Amygdala (tissue), 56 donors: Measurements from ENCODE around the gene CD40LG.
A peak's percentile ranks its signal among the peaks of the same experiment; 100 is the strongest.

ENCODE experiments used
- DNase-seq, 56 donors: peaks; one replicate each; lab custom pipeline; 2025; lab: John Stamatoyannopoulos, UW

The CD40LG gene

DNA sequence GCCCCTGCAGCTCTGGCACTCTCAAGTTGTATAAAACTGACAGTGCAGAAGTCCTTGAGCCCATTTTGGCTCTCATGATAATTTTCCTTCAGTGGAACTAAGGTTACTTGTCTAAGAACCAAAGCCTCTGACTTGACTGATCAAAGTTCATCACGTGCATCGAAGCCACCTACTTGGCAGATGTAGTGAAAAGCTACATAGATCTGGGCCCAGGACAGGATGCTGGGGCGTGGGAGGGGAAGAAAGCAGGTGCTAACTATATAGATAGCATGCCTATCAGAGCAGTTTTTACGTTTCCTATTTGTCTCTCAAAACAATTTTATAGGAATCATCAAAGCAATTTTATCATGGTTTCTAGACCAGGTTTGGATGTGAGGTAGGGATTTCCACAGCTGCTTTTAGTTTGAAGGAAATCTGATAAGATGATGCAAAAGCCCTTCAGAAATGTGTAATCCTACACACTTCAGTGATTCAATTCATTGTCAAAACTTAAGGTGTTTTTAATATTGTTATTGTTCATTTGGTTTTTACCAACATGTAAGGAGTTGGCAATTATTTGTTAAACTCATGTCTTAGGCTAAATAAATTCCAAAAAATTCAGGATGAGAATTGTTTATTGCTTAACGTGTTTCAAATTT, 1.2 kb upstream of the CD40LG start:
- DNase-seq: no peak

DNA sequence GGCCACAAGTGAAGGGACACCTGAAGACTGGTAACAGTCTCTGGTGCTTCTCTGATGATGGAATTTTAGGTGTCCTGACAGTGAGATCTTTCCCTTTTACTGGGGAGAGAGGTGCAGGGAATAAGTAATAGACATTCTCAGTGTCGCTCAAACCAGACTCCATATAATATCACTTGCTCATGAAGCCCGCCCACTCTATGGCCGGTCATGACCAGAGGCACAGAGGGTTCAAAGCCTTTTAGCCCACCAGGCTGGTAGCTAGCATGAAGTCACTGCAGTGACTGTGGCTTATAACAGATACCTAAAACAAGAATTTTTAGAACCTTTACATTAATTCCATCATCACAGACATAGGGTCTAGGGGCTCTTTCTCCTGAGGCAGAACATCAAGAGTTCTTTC, 2.9 kb downstream of the CD40LG start:
- no peak for DNase-seq

DNA sequence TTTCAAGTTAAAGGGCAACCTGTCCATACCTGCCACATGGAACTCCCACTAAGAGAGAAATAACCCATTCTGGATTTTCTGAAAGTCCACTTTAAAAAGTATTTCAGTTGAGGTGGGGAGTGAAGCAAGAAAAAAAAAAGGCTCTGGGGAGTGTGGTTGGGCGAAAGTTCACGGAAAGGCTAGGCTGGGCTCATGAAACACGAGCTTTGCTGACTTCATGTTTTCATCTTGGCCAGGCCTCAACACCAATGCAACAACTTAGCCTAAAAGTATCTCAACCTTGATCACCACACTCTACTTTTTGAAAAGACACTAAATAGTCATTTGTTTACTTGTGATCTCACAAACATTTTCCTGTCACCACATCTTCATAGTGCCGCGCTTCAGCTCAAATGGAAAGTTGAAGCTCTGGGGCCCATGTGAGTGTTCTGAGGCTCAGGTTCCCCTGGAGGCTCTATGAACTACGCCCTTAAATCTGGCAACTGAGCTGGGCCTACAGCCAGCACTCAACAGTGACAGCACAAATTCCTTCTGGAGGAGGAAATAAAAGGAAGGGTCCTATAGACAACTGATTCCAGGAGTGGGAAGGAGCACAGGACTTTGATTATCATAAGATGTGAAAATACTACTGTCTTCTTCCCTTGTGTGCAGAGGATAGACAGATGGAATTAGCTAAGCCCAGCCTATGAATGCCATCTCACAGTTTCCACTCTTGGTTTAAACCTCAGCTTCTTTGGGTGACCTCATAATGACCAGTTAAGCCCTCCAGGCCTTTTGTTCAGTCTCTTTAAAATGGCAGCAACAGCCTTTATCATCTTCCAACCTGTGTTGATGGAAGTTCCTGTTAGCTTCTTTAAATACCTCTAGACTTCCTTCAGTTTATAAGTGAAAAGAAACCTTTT, 5.1 kb downstream of the CD40LG start:
- DNase-seq: no peak

DNA sequence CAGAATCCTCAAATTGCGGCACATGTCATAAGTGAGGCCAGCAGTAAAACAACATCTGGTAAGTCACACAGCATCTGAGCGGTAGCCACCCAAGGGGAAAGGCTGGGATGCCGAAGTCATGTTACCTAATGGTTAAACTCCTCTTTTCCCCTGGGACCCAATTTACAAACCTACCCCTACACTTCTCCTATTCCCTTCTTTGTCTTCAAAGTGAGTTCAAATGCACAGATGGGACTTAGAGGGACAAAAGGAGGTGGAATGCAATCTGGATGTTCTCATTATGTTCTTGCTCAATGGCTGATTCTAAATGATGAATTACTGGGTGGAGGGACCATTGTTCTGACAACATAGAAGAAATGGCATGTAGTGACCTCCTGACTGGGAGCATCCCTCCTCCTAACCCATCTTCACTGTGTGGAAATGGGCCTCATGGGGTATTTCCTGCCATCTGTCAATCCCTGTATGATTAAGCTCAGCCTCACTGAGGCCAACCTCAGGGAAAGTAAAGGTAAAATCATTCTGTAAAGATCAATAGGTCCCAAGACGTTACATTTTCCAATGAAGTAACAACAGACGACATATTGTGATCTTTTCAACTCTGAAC, 8.5 kb downstream of the CD40LG start:
- DNase-seq: no peak

DNA sequence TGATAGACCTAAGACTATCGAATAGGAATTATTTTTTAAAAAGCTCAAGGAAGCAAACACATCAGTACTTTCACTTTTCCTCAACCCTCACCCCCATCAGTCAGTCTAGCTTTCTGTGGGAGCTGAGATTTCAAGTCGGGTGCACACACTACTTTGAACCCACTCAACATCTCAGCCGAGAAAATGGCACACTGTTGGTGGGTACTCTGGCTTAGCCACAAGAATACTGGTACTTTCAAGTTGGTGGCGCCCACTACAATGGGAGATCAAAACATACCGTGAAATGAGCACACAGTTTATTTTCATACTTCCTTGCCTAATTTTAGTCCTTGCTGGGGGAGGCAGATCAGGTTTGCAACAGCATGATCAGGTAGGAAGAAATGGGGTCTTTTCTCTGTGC, 10.2 kb downstream of the CD40LG start:
- DNase-seq: no peak

DNA sequence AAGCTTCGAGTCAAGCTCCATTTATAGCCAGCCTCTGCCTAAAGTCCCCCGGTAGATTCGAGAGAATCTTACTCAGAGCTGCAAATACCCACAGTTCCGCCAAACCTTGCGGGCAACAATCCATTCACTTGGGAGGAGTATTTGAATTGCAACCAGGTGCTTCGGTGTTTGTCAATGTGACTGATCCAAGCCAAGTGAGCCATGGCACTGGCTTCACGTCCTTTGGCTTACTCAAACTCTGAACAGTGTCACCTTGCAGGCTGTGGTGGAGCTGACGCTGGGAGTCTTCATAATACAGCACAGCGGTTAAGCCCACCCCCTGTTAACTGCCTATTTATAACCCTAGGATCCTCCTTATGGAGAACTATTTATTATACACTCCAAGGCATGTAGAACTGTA, 11.2 kb downstream of the CD40LG start:
- DNase-seq: no peak

DNA sequence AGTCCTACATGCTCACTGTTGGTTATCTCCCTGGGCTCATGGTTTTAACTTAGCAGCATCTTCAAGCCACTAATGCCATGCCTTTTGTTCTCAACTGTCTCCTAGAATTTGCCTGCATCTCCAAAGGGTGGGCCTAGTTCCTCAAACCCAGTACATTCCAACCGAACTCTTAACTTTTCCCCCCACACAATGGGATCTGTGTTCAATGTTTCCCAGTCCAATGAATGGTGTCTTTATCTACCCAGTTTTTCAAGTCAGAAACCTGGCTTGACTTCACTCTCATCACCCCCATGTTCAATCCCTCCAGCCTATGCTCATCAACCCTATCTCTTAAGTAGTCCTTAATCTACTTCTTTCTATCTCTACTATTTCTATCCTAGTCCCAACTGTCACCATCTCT, 12.9 kb downstream of the CD40LG start:
- DNase-seq: no peak

DNA sequence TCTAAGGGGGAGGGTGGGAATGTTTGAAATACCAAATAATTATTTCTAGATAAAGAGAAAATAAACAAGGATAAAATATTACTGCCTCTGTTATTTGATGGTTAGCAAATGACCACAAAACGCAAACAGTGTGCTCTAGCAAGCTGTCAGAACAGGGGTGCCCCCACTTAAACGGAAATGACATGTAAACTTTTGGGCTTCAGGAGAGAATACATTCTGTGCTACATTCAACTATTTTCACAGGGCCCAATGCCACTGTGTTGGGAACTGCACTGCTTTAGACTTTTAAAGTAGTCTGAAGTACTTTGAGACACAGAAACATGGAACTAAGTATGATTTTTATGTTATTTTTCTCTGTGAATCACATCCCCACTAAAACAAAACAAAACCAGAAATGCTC, 14.1 kb downstream of the CD40LG start:
- DNase-seq: no peak

DNA sequence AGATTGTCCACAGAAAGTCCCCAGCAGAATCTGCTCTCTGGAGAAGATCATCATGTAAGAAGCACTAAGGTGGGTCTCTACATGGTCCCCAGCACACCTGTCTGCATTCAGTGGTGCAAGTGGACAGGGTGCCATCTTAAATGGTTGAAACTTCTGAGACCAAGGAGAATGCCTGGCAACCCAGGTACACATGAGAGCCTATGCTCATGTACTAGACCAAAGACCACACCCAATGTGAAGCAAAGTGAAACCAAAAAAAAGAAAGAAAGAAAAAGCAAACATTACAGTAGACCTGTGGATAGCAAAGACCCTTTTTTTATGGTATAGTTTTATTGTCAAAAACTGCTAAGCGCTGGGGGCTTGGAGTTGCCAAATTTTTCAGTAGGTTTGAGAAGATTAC, 15.0 kb downstream of the CD40LG start:
- DNase-seq: no peak

DNA sequence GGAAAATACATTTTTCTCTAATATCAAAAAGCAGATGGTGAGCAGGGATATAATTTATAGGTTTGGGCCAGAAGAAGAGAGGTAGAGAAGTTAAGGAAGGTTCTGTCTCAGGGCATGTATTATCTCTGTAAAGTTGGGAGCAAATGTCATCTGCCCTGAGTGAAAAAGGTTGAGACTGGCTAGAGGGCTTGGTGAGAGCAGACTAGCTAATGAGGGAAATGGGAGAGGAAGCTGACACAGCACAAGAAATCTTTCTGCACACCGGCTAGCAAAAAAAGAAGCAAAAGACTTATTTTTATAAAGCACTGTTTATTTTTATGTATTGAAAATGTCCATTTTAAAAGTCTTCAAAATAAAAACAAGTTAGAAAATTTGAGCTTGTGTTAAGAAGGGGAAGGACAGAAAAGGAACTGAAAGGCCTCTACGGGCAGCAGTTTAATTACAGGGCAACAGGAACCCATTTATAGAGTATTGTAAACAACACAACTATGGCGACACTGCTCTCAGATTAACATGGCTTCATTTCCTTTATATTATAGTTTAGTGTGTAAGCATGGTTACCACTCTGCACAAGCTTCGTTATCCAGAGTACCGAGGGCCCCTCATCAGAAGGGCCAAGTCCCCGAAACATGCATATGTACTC, 17.4 kb downstream of the CD40LG start:
- no peak for DNase-seq

DNA sequence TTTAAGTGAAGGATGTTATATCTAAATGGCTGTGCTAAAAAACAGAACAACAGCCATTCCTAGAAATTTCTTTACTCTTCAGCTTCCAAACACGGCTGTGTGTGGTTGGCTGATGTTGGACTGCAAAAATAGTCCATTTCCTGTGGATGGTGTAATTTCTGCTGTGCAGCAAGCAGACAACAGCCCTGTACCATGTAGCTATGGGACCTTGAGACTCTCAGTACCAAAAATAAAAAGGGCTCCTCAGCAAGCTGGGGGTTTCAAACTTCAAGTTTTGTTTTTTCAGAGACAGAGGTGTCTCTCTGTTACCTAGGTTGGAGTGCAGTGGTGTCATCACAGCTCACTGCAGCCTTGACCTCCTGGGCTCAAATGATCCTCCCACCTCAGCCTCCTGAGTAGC, 18.1 kb downstream of the CD40LG start:
- no peak for DNase-seq

DNA sequence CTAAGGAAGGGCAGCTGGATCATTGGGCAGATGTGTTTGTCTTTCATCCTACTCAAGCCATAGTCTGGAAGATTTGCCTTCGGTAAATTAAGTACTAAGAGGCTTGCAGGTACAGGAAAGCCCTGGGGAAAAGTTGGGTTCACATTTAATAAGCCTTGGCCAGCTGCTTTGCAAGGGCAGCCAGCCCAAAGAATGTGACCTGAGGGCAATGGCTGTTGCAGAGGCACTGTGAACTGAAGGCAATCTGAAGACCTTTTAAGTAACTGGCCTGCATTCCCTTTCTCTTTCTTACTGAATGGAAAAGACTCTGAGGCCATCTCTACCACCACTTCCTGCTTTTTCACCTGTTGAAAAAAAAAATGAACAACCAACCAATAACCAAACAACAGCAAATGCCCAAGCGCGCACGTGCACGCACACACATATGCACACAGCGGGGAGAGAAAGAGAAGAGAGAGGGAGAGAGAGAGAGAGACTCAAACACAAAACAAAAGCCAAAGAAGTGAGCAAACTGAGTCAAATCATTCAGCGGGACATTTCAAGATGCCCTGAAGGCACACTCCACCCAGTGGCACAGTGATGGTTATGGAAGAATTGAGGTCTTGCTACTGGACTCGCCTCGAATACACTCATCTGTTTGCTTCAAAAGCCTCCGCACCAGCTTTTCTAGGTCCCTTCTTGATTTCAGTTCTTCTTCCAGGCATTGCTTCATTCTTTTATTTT, 19.6 kb downstream of the CD40LG start:
- no peak for DNase-seq

DNA sequence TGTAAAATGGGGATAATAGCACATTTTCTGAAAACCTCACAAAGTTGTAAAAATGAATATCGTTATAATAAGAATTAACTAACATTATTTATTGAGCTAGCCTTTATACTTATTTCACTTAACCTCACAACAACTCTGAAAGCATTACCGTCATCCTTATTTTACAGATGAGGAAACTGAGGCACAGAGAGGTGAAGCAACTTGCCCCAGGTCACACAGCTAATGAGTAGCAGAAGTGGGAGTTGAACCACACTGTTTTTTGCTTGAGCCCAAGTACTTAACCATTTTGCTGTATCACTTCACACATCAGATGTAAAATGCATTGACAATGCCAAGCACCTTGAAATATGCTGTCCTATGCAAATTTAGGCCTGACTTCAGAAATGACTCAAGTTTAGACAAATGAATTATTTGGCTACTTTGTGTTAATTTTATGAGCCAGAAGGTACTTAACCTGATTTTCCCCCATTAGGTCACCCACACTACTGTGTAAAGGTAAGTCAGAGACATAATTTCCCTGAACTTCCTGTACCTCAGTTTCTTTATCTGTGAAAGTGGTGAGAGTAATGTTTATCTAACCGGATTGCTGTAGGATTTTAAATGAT, 23.1 kb downstream of the CD40LG start:
- DNase-seq: no peak

DNA sequence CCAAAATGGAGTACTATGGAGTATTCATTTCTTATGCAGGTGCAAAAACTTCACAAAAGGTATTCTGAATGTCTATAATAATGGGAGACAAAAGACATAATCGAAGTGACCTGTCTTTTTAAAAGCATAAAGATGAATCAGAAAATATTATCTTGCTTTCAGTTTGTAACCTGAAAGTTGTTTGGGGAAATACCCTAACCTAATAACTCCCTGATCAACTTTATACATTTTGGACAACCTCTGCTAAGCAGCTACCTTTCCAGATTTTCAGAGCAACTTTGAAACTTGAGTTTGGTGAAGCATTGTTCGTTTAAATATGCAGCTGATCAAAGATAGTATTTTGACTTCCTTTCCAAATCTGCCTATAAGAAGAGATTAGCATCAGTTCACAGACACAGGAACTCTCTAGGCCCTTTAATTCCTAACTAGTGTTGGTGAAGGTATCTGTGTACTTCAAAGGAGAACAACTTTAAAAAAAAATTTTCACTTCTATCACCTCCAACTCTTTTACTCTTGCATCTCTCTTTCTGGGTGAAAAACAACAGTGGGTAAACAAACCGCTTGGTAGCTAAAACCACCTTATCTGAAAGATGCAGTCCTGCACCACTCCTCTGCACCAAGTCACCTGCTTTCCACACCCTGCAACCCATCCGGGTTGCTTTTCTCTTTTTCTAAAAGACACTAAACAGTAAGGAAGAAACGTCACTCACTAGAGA, 26.5 kb downstream of the CD40LG start:
- no peak for DNase-seq

DNA sequence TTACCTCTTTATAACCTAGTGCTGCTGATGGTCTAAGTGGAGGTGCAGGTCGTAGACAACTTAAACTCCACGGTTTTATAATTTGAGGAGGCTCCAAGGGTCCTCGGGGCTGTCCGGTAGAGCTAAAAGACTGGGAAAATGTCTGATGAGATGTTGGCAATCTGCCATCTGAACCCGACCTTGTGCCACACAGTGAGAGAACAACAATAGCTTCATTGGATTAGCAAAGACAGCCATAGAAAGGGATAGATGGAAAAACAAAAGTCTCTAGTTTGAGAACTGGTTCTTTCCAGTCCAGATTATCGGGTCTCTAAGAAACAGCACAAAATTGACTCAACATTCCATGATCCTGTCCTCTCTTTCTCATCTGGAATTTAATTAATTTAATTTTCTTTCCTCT, 31.6 kb downstream of the CD40LG start:
- peak in 4 of 56 donors; percentile 0 to 6 (median 2) for DNase-seq

DNA sequence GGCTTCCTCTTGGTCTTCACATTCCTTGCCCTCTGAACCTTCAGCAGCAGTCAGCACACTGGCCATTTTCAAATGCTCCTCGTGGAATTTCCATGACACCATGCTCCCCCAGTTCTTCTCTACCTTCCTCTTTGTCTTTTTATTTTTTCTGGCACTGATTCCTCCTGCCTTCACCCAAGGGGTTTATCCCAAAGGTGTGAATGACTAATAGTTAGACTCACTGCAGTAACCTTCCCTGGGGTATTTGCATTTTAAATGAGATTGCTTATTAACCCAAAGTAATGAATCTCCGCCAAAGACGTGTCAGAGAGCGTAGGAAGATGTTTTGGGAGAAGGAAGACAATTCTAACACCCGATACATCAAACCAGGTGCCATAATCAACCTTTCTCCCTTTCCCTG, 36.2 kb downstream of the CD40LG start:
- no peak for DNase-seq

DNA sequence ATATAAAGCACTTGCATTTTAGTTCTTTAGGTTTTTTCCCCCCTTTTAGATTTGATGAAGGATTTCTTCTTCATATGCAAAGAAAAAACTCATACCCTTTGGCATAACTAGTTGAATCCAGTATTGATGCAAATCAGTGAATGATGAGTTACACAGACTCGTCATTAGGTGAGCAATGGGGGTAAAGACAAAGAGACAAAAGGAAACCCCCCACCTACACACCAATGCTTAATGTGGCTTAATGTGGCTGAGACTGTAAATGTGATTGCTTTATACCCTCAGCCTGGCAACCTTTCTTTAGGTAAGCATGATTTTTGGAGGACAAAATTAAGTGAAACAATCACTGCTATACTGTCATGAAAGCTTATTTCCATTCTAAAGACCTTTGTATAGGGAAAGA, 39.5 kb downstream of the CD40LG start:
- DNase-seq: no peak

DNA sequence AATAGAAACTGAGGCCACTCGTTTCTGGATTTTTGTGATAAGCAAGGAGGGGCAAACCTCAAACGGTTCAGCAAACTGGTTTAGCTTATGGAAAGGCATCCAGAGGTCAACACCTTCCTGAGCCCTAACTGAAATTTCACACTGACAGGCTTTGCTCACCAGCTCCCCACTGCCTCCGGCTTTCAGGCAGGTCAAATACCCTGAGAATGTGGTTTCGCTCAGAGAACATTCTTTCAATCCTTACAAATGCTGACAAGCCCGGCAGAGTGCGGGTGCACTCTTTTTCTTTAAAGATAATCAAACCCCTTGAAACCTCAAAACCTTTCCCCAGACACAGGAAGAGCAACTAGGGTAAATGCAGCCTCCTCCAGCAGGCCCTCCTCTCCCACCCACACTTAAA, 41.5 kb downstream of the CD40LG start:
- DNase-seq: no peak

DNA sequence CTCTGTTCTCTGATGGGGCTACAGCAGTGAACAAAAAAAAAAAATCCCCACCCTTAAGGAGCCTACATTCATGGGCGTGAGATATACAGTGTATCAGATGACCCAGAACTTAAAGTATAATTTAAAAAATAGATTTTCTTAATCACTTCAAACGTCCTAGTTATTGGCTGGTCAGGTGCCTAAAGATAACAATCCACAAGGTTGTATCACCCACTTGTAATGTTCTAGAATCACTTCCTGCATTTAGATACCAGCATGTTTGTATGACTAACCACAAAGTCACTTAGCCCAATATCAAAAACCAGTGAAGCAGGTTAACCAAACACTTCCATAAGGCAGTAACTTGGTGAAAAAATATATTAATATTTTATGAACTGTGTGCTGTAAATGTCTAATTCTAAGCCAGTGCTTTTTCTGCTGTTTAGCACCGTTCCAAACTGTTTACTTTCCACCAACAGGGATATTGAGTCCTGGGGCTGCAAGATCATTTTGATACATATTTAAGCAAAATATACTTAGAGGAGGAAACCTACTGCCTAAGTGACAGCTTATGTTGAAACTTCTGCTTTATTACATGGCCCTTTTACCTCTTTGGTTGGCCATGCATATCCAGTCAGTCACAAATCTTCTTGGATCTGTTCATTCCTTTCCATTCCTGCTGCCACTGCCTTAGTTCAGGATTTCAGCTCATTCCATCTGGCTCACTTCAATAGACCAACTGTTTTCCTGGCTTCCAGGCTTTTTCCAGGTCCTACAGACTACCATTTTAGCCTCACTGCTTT, 43.3 kb downstream of the CD40LG start:
- DNase-seq: no peak
